ENCODE results near the gene RPS24. TPM values are rescaled to one million over a fixed set of nuclear protein-coding genes. Genes with fewer than 3 reads are reported as not detected.

The RPS24 gene
- total and polyA plus RNA-seq, 2 of the 13 experiments (the other 11 are each of a cell fraction or from before 2014, with no cell fraction given): 2,690 to 3,319 TPM

- no peak for TF ChIP-seq GLI4 (CRISPR knock-in tag; IDR thresholded peaks at IDR 0.05; ENCODE audit: borderline replicate concordance)
- TF ChIP-seq SIN3B (IDR thresholded peaks at IDR 0.05; ENCODE audit: low read length): no peak
- no peak for TF ChIP-seq TAF1 (CRISPR knock-in tag; IDR thresholded peaks at IDR 0.05)
- peak; percentile 66; the same call in 1 of the 2 replicates for TF ChIP-seq ZBTB43 (CRISPR knock-in tag; conservative IDR thresholded peaks at IDR 0.05)
- no peak for TF ChIP-seq HES4 (CRISPR knock-in tag; IDR thresholded peaks at IDR 0.05; ENCODE audit: borderline replicate concordance)
- peak; percentile 21; the same call in 1 of the 2 replicates for TF ChIP-seq SMC3 (IDR thresholded peaks at IDR 0.05; ENCODE audit: low read length)
- no peak for TF ChIP-seq MTF1 (CRISPR knock-in tag; IDR thresholded peaks at IDR 0.05)
- no peak for TF ChIP-seq ZNF460 (CRISPR knock-in tag; IDR thresholded peaks at IDR 0.05; ENCODE audit: borderline replicate concordance)
- TF ChIP-seq HMG20B (CRISPR knock-in tag; conservative IDR thresholded peaks at IDR 0.05): peak; percentile 86; the same call in 1 of the 2 replicates
- 0 out of 2 replicates have a peak, but pooled peaks have one; percentile 21 for TF ChIP-seq ZIK1 (CRISPR knock-in tag; IDR thresholded peaks at IDR 0.05; ENCODE audit: borderline replicate concordance, low read depth)
- no peak for TF ChIP-seq ZNF773 (CRISPR knock-in tag; IDR thresholded peaks at IDR 0.05; ENCODE audit: borderline replicate concordance)
- no peak; the same call in 1 of the 2 replicates for TF ChIP-seq NCOR1 (IDR thresholded peaks at IDR 0.05; ENCODE audit: borderline replicate concordance, low read length)
- TF ChIP-seq TBX3 (IDR thresholded peaks at IDR 0.05; ENCODE audit: borderline replicate concordance): no peak
- no peak for TF ChIP-seq RBM39 (IDR thresholded peaks at IDR 0.05; ENCODE audit: low read depth, low read length, poor library complexity, severe bottlenecking)
- TF ChIP-seq CENPX (CRISPR knock-in tag; IDR thresholded peaks at IDR 0.05): no peak
- no peak for TF ChIP-seq HNRNPH1 (optimal IDR thresholded peaks at IDR 0.05; ENCODE audit: low read depth, low read length)
- TF ChIP-seq NCOA2 (CRISPR knock-in tag; IDR thresholded peaks at IDR 0.05): peak; percentile 14; the same call in 1 of the 2 replicates
- TF ChIP-seq ZNF552 (CRISPR knock-in tag; IDR thresholded peaks at IDR 0.05; ENCODE audit: borderline replicate concordance): no peak
- TF ChIP-seq NFE2L2 (IDR thresholded peaks at IDR 0.05; ENCODE audit: low read length): no peak
- TF ChIP-seq NR2F1 (CRISPR knock-in tag; IDR thresholded peaks at IDR 0.05): peak in 1 of 2 experiments; percentile 52; a peak in 1 of 4 replicates
- peak; percentile 53; the same call in 1 of the 2 replicates for TF ChIP-seq BORCS8-MEF2B (CRISPR knock-in tag; IDR thresholded peaks at IDR 0.05)
- no peak for TF ChIP-seq ZNF512 (CRISPR knock-in tag; IDR thresholded peaks at IDR 0.05)
- no peak for TF ChIP-seq ZNF513 (CRISPR knock-in tag; conservative IDR thresholded peaks at IDR 0.05)
Observed at GRCh38 chr10:77989081-77989724, 44.5 kb upstream of the RPS24 start (continued).

All from HepG2 (cell line).